ENCODE results near the gene RAI2. TPM values are rescaled to one million over a fixed set of nuclear protein-coding genes. Genes with fewer than 3 reads are reported as not detected.

The RAI2 gene
- total RNA-seq, 1 donor from 2014 or later: 5.7 TPM

- Mint-ChIP-seq H3K4me1 (ENCODE audit: unreplicated experiment) (peaks cover 13% of the 10 kb centered on the region), H3K36me3 (no peaks in the 10 kb centered on the region), H3K27ac (no peak overlapping the region), H3K27me3 (no peaks in the 10 kb centered on the region), H3K9me3 (no peaks in the 10 kb centered on the region), H3K4me3 (no peak overlapping the region)
- TF ChIP-seq CTCF (conservative IDR thresholded peaks at IDR 0.05): no peak
- no peak for DNase-seq (ENCODE audit: extremely low spot score, unreplicated experiment)
Measured at GRCh38 chrX:17803449-17803848, 57.6 kb downstream of the RAI2 start.

GRCh38 chrX:17802756-17803155 is 58.3 kb downstream of the RAI2 start:
- no peak for TF ChIP-seq CTCF (conservative IDR thresholded peaks at IDR 0.05)
- Mint-ChIP-seq H3K4me3 (no peak overlapping the region), H3K9me3 (no peaks in the 10 kb centered on the region), H3K27ac (no peak overlapping the region), H3K27me3 (no peaks in the 10 kb centered on the region), H3K4me1 (ENCODE audit: unreplicated experiment) (peaks cover 17% of the 10 kb centered on the region), H3K36me3 (no peaks in the 10 kb centered on the region)
- DNase-seq (ENCODE audit: extremely low spot score, unreplicated experiment): no peak

- Mint-ChIP-seq H3K4me3 (no peak overlapping the region), H3K9me3 (no peaks in the 10 kb centered on the region), H3K36me3 (no peaks in the 10 kb centered on the region), H3K27me3 (peaks cover 5% of the 10 kb centered on the region), H3K4me1 (ENCODE audit: unreplicated experiment) (peaks cover 17% of the 10 kb centered on the region), H3K27ac (no peak overlapping the region)
- DNase-seq (ENCODE audit: extremely low spot score, unreplicated experiment): no peak
- TF ChIP-seq CTCF (conservative IDR thresholded peaks at IDR 0.05): no peak
Measured at GRCh38 chrX:17801431-17801830, 59.7 kb downstream of the RAI2 start.

GRCh38 chrX:17798921-17799320 is 62.2 kb downstream of the RAI2 start:
- no peak for DNase-seq (ENCODE audit: extremely low spot score, unreplicated experiment)
- TF ChIP-seq CTCF (conservative IDR thresholded peaks at IDR 0.05): no peak
- Mint-ChIP-seq H3K4me3 (no peak overlapping the region), H3K4me1 (ENCODE audit: unreplicated experiment) (peaks cover 17% of the 10 kb centered on the region), H3K27me3 (peaks cover 5% of the 10 kb centered on the region), H3K36me3 (no peaks in the 10 kb centered on the region), H3K9me3 (no peaks in the 10 kb centered on the region), H3K27ac (no peak overlapping the region)

GRCh38 chrX:17792826-17793225 is 68.3 kb downstream of the RAI2 start:
- Mint-ChIP-seq H3K4me3 (no peak overlapping the region), H3K9me3 (no peaks in the 10 kb centered on the region), H3K27me3 (peaks cover 5% of the 10 kb centered on the region), H3K4me1 (ENCODE audit: unreplicated experiment) (no peaks in the 10 kb centered on the region), H3K27ac (no peak overlapping the region), H3K36me3 (no peaks in the 10 kb centered on the region)
- TF ChIP-seq CTCF (conservative IDR thresholded peaks at IDR 0.05): no peak
- DNase-seq (ENCODE audit: extremely low spot score, unreplicated experiment): no peak

GRCh38 chrX:17788956-17789562 is 72.0 kb downstream of the RAI2 start:
- H3K27me3 Mint-ChIP-seq: no peaks in the 10 kb centered on the region
- no peak for TF ChIP-seq CTCF (conservative IDR thresholded peaks at IDR 0.05)

More at GRCh38 chrX:17788956-17789562, 72.0 kb downstream of the RAI2 start:
- H3K36me3 Mint-ChIP-seq: no peaks in the 10 kb centered on the region
- no peak overlapping the region for H3K27ac Mint-ChIP-seq
- H3K4me3 Mint-ChIP-seq: no peak overlapping the region
- no peaks in the 10 kb centered on the region for H3K9me3 Mint-ChIP-seq
- H3K4me1 Mint-ChIP-seq (ENCODE audit: unreplicated experiment): no peaks in the 10 kb centered on the region
- DNase-seq (ENCODE audit: extremely low spot score, unreplicated experiment): no peak
